GM23338 (cell line): ENCODE measurements around the gene NUF2. TPM values are rescaled to one million over a fixed set of nuclear protein-coding genes. Genes with fewer than 3 reads are reported as not detected.
"Not testable (repeated sequence)": the region's sequence is repeated elsewhere in the genome, so short reads cannot be mapped to it uniquely, and the experiment has no call there.

ENCODE experiments used
- ATAC-seq: fragments of 200-7000 bp; cut with Tn5 transposase; 3 replicates; pipeline ENCODE4 v1.9.1; 2020
- DNase-seq: peaks from one replicate; pipeline ENCODE4 v3.0.0-alpha.2; 2015; ENCODE audit warnings: low spot score
- H2AFZ ChIP-seq: fragments of 200-600 bp; sonication (generic); 2 replicates; pipeline ENCODE4 v1.8.0; 2016; ENCODE audit warnings: antibody characterized with exemption, mild to moderate bottlenecking, moderate library complexity
- H3F3A ChIP-seq: fragments of 200-600 bp; sonication (generic); replicated peaks from 2 replicates; pipeline ENCODE4 v1.8.0; 2017; ENCODE audit warnings: antibody characterized with exemption, mixed run types, low read depth
- H3K27ac ChIP-seq: fragments of 200-600 bp; sonication (generic); 2 replicates; pipeline ENCODE4 v1.6.1; 2016; ENCODE audit warnings: low read depth
- H3K27me3 ChIP-seq: fragments of 200-600 bp; sonication (generic); 2 replicates; pipeline ENCODE4 v1.8.0; 2016; ENCODE audit warnings: mild to moderate bottlenecking, mixed run types, moderate library complexity; ENCODE audit not compliant: insufficient read depth
- H3K36me3 ChIP-seq: fragments of 200-600 bp; sonication (generic); 2 replicates; pipeline ENCODE4 v1.8.0; 2016; ENCODE audit warnings: mild to moderate bottlenecking; ENCODE audit not compliant: insufficient read depth
- H3K4me1 ChIP-seq: fragments of 200-600 bp; sonication (generic); 2 replicates; pipeline ENCODE4 v1.8.0; 2016; ENCODE audit warnings: mild to moderate bottlenecking, moderate library complexity; ENCODE audit not compliant: insufficient read depth
- H3K4me2 ChIP-seq: fragments of 200-600 bp; sonication (generic); 2 replicates; pipeline ENCODE4 v1.7.1; 2017; ENCODE audit warnings: mixed run types
- H3K4me3 ChIP-seq: fragments of 200-600 bp; sonication (generic); 2 replicates; pipeline ENCODE4 v1.6.1; 2016; ENCODE audit warnings: mixed run types
- H3K79me2 ChIP-seq: fragments of 200-600 bp; sonication (generic); replicated peaks from 2 replicates; pipeline ENCODE4 v1.8.0; 2017; ENCODE audit warnings: mild to moderate bottlenecking; ENCODE audit not compliant: insufficient read depth
- H3K9me2 ChIP-seq: fragments of 200-600 bp; sonication (generic); 2 replicates; pipeline ENCODE4 v1.8.0; 2017; ENCODE audit not compliant: insufficient read depth
- H4K20me1 ChIP-seq: fragments of 200-600 bp; sonication (generic); replicated peaks from 2 replicates; pipeline ENCODE4 v1.8.0; 2017; ENCODE audit warnings: mild to moderate bottlenecking; ENCODE audit not compliant: insufficient read depth
- H3K27ac Mint-ChIP-seq: 2 replicates; pipeline ENCODE4 v1.8.0; 2020; ENCODE audit warnings: inconsistent platforms, mild to moderate bottlenecking, moderate library complexity, mixed read lengths
- H3K27me3 Mint-ChIP-seq: 3 replicates; pipeline ENCODE4 v1.8.0; 2022; ENCODE audit warnings: low read depth, mild to moderate bottlenecking, moderate library complexity, mixed read lengths, inconsistent platforms; ENCODE audit not compliant: insufficient read depth, poor library complexity
- H3K36me3 Mint-ChIP-seq: 3 replicates; pipeline ENCODE4 v1.8.0; 2021; ENCODE audit warnings: low read depth, mild to moderate bottlenecking, inconsistent platforms, moderate library complexity, mixed read lengths
- H3K4me1 Mint-ChIP-seq: 3 replicates; pipeline ENCODE4 v1.8.0; 2020; ENCODE audit warnings: mild to moderate bottlenecking, inconsistent platforms, mixed read lengths
- H3K4me3 Mint-ChIP-seq: 3 replicates; pipeline ENCODE4 v1.8.0; 2021; ENCODE audit warnings: moderate library complexity, mild to moderate bottlenecking, inconsistent platforms, mixed read lengths
- H3K9me3 Mint-ChIP-seq: 3 replicates; pipeline ENCODE4 v1.8.0; 2020; ENCODE audit warnings: moderate library complexity, mild to moderate bottlenecking, inconsistent platforms, mixed read lengths
- CREB1 ChIP-seq: fragments of 250-450 bp; sonication (Bioruptor Pico); IDR thresholded peaks from 2 replicates; pipeline ENCODE4 v1.5.0; 2020; ENCODE audit warnings: low read depth, mild to moderate bottlenecking, moderate library complexity
- CTCF ChIP-seq, 2 experiments: fragments of 200-600 bp in 1 of 2; sonication (generic) in 1 of 2; conservative IDR thresholded peaks; 2 replicates each; pipeline versions ENCODE4 v1.5.1 to v1.6.1; 2016 to 2017; ENCODE audit warnings: antibody characterized with exemption in 2 of 2, low read depth in 2 of 2, mild to moderate bottlenecking in 2 of 2, moderate library complexity in 1 of 2
- EZH2phosphoT487 ChIP-seq: fragments of 200-600 bp; sonication (generic); IDR thresholded peaks from one replicate; pipeline ENCODE4 v1.8.1; 2018; ENCODE audit warnings: antibody characterized with exemption; ENCODE audit not compliant: unreplicated experiment
- JUNB ChIP-seq: IDR thresholded peaks from one replicate; pipeline ENCODE4 v1.6.1; 2016; ENCODE audit warnings: antibody characterized with exemption; ENCODE audit not compliant: unreplicated experiment
- NANOG ChIP-seq: IDR thresholded peaks from 2 replicates; pipeline ENCODE4 v1.6.1; 2016; ENCODE audit warnings: antibody characterized with exemption, borderline replicate concordance
- REST ChIP-seq: IDR thresholded peaks from one replicate; pipeline ENCODE4 v1.6.1; 2018; ENCODE audit warnings: antibody characterized with exemption; ENCODE audit not compliant: unreplicated experiment
- STAT1 ChIP-seq: IDR thresholded peaks from one replicate; pipeline ENCODE4 v1.6.1; 2016; ENCODE audit warnings: antibody characterized with exemption; ENCODE audit not compliant: unreplicated experiment
- ZNF114 ChIP-seq: fragments of 250-450 bp; sonication (Bioruptor Pico); IDR thresholded peaks from 2 replicates; pipeline ENCODE4 v1.5.0; 2020; ENCODE audit warnings: mild to moderate bottlenecking, moderate library complexity
- ZNF331 ChIP-seq: fragments of 250-450 bp; sonication (Bioruptor Pico); IDR thresholded peaks from 2 replicates; pipeline ENCODE4 v1.5.0; 2020; ENCODE audit warnings: low read depth, mild to moderate bottlenecking, moderate library complexity
- polyA plus RNA-seq: library from polyadenylated mRNA; unstranded; fragments of >200 nt; fragmentation: Nextera tagmentation; extraction: Ambion mirVana; gene quantifications from 2 replicates; pipeline ENCODE4 v1.2.1, GENCODE V29; 2016
- total RNA-seq: library from RNA; depleted of rRNA; stranded (reverse); fragments of >200 nt; shearing (Covaris generic); gene quantifications from 2 replicates; pipeline ENCODE4 v1.2.3, GENCODE V29; 2014

The NUF2 gene
- total and polyA plus RNA-seq, 2 experiments from 2014 or later: 21.7 to 51.4 TPM

- H3K27ac ChIP-seq: no peak overlapping the region
These were observed 35.6 kb downstream of the NUF2 start for GRCh38 chr1:163357378-163357777.

GRCh38 chr1:163358172-163358571, 36.4 kb downstream of the NUF2 start:
- H3K4me1 Mint-ChIP-seq, H2AFZ ChIP-seq, H3K9me2 ChIP-seq, H3K36me3 ChIP-seq, H3K27ac ChIP-seq, H3F3A ChIP-seq, ATAC-seq, H3K27ac Mint-ChIP-seq, H3K4me3 Mint-ChIP-seq, H3K79me2 ChIP-seq, H3K4me2 ChIP-seq, DNase-seq, H3K9me3 Mint-ChIP-seq, H3K4me1 ChIP-seq, H3K36me3 Mint-ChIP-seq, H3K27me3 ChIP-seq, H3K4me3 ChIP-seq, H3K27me3 Mint-ChIP-seq, H4K20me1 ChIP-seq: not testable (repeated sequence)

More at GRCh38 chr1:163357378-163357777, 35.6 kb downstream of the NUF2 start:
- H3K27me3 Mint-ChIP-seq: no peaks in the 10 kb centered on the region
- DNase-seq: no peak
- H3K79me2 ChIP-seq: no peaks in the 10 kb centered on the region
- H3K4me3 ChIP-seq: no peak overlapping the region
- H3K36me3 ChIP-seq: peaks cover 7% of the 10 kb centered on the region; the same call in 1 of the 2 replicates
- H3K36me3 Mint-ChIP-seq: peaks cover 1% of the 10 kb centered on the region; the same call in 1 of the 3 replicates
- H3K27ac Mint-ChIP-seq: no peak overlapping the region
- H4K20me1 ChIP-seq: no peaks in the 10 kb centered on the region
- ATAC-seq: no peak
- H3K4me1 ChIP-seq: 0 out of 2 replicates have a peak, but pooled peaks cover 4% of the 10 kb centered on the region
- no peak overlapping the region for H2AFZ ChIP-seq
- H3K4me1 Mint-ChIP-seq: peaks cover 3% of the 10 kb centered on the region; the same call in 2 of the 3 replicates
- TF ChIP-seq NANOG: no peak
- no peak for TF ChIP-seq CREB1
- TF ChIP-seq JUNB: no peak
- no peak for TF ChIP-seq EZH2phosphoT487
- no peak for TF ChIP-seq REST
- no peak overlapping the region for H3K4me2 ChIP-seq
- no peaks in the 10 kb centered on the region for H3F3A ChIP-seq
- no peaks in the 10 kb centered on the region for H3K27me3 ChIP-seq
- H3K9me3 Mint-ChIP-seq: no peaks in the 10 kb centered on the region
- no peaks in the 10 kb centered on the region for H3K9me2 ChIP-seq
- H3K4me3 Mint-ChIP-seq: no peak overlapping the region

GRCh38 chr1:163361123-163361934, 39.6 kb downstream of the NUF2 start:
- TF ChIP-seq ZNF331: no peak
- no peak for TF ChIP-seq STAT1
- TF ChIP-seq JUNB: no peak
- peak; percentile 69 to 81 for TF ChIP-seq CTCF (conservative IDR thresholded peaks at IDR 0.05; ENCODE audit: low read depth in 2 of 2)
- no peak for TF ChIP-seq REST
- no peak for TF ChIP-seq ZNF114 (CRISPR knock-in tag)
- no peak for TF ChIP-seq CREB1
- Histone ChIP-seq H3K27ac (no peak overlapping the region), H3F3A (no peaks in the 10 kb centered on the region), H3K4me3 (no peak overlapping the region), H3K4me1 (0 out of 2 replicates have a peak, but pooled peaks cover 10% of the 10 kb centered on the region), H3K27me3 (no peaks in the 10 kb centered on the region), H2AFZ (0 out of 2 replicates have a peak overlapping the region, but pooled peaks have one; percentile 1), H3K79me2 (no peaks in the 10 kb centered on the region), H3K4me2 (no peak overlapping the region), H3K36me3 (no peaks in the 10 kb centered on the region), H3K9me2 (no peaks in the 10 kb centered on the region), H4K20me1 (no peaks in the 10 kb centered on the region)
- Mint-ChIP-seq H3K27me3 (no peaks in the 10 kb centered on the region), H3K4me1 (peaks cover 12% of the 10 kb centered on the region; the same call in 2 of the 3 replicates), H3K27ac (no peak overlapping the region), H3K36me3 (no peaks in the 10 kb centered on the region), H3K9me3 (no peaks in the 10 kb centered on the region), H3K4me3 (no peak overlapping the region)
- DNase-seq (peak; percentile 69), ATAC-seq (peak; percentile 75)
